Measurements from ENCODE around the gene GRIFIN.

The GRIFIN gene

GRCh38 chr7:2431260-2431867, 44.8 kb downstream of the GRIFIN start:
- peak; percentile 52 for DNase-seq

GRCh38 chr7:2425749-2426148, 50.4 kb downstream of the GRIFIN start:
- DNase-seq: no peak

Measured in activated naive CD4-positive, alpha-beta T cell treated with Interleukin-2 at 50 U/mL for 16 hours (primary cell).